GM18502 (cell line): ENCODE data around the gene NEUROD1.
A peak's percentile ranks its signal among the peaks of the same experiment; 100 is the strongest.

Experiments used
- ATAC-seq: cut with Tn5 transposase; IDR thresholded peaks from one replicate; pipeline ENCODE4 v1.9.1; 2021; ENCODE audit warnings: mild to moderate bottlenecking; ENCODE audit not compliant: unreplicated experiment, poor library complexity

Gene NEUROD1

DNA sequence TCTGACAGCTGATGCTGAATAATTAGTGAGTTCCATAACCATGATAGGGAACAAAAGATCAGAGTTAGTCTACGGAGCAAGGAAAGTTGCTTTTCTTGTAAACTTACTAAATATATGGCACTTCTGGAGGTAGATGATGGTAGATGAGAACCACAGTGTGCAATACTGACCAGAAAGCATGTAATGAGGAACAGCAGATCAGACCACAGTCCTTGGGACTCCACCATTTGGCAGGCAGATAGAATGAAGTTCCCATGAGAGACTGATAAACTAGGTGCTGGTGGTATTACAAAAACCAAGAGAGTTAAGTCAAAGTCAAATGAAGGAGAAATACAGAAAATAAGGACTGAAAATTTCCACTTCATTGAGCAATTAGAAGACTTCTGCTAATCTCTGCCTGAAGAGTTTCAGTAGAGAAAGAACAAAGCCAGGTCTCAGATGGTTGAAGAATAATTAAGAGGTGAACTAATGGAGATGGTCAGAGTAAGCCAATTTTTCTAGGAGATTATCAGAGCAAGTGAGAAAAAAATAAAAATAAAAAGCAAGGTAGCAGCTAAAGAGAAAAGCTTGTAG lies 33.8 kb downstream of the NEUROD1 start:
- no peak for ATAC-seq

DNA sequence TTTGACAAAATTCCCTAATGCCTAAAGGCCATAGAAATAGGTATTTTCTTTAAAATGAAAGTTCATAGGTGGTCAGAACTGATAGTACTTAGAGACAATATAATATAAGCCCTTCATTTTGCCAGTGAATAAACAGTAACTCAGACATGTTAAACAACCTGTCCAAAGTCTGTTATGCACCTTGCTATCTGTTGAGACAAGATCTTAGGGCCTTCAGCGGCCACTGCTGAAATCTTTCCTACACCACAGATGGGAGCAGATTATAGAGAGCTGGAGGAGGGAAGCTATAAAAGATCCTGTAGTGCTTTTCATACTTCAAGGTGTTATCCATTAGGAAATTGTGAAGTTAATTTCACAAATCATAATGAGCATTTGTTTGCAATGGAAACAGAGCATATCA lies 37.2 kb downstream of the NEUROD1 start:
- no peak for ATAC-seq

DNA sequence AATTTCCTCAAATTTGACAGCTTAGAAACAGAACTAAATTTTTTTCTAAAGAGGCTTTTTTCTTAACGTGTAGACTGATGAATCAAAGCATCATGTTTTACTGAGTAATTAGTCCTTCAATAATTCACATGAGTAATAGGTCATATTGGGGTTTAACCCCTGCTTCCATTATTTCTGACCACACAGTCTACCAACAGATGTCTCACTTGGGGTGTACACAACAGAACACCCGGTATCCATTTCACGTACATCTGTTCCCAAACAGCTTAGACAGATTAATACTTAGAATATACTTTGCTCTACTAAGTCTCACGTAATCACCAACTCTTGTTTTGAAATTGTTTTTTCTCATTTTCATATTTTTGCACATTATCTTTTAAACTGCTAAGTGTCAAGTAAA lies 38.2 kb downstream of the NEUROD1 start:
- ATAC-seq: no peak

DNA sequence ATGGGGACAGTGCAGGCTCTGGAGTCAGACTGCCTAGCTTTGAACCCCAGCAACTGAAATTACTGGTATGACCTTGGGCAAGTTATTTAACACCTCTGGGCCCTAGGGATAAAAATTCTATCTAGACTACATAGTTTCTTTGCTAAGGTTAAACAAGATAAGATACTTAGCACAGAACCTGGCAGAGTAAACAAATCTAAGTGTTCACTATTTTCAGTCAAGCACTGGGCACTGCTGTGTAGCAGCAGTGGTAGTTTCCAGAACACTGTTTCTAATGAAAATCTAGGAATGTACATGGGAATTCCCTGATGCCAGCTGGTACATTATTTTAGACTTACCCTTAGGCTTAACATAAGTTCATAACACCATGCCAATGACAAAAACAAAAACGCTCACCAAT lies 40.6 kb downstream of the NEUROD1 start:
- ATAC-seq: no peak

DNA sequence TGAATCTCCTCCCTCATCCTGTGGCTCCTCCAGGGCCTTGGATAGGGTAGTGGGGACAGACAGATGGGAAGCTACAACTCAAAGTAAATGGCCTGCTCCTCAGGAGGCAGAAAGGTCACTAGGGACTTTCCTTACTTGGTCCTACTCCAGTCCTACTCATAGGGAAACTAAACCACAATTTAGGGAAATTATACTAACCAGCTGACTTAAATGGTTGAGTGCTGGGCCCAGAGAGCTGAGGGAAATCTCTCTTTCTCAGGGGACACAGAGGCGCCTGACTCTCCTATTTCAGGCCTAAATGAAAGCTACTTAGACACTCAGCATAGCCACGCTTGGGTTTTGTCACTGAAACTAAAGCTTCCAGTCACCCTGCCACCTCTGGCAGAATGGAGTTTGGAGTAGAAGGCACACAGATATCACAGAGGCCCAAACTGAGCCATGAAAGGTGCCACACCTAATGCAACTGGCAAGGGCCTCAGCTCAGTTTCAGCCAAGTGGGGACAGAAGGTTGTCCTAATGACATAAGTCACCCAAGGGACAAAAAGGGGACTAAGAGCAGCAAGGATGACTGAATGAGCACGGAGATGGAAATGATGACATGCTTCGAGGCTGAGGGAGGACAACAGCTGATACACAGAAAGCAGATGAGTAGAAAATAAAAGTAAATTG lies 47.5 kb downstream of the NEUROD1 start:
- ATAC-seq: peak; percentile 90

DNA sequence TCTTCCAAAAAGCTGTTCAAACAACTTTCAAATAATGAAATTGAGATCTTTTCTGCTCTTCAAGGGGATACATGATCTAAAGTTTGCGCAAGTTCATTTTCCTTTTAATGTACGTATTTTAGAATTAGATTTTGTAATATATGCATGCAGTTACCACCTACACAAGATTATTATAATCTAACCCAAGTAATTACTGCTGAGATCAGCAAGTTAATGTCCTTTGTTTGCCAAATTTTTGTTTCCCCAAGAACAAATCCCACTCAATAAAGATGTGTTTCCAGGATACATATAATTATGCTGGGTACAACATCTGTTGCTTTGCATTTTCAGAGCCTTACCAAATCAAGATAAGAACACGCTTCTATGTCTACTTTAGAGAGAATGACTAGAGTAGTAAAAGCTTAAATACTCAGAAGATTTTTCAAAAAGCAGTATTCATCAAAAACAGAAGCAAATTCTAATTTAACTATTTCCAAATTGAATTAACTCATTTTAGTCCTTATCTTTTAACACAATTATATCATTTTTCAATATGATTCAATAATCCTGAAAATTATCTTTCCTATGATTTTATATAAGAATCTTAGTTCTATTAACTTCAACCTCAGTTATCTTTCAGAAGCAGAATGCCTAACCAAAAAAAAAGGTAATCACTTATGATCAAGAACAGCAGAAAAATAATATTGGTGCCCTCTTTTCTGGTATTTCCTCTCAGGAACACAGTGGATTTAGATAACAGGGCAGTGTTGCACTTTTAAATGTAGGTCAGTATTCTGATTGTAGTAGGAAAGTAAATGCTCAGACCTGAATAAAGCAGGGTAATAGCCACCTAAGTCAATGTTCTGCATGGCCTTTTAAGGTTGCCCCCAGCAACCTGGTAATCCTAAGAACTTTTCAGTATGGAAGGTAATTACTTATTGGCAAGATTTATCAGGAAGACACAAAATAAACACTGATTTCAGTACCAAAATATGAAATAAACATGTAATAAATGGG lies 51.4 kb downstream of the NEUROD1 start:
- ATAC-seq: no peak

DNA sequence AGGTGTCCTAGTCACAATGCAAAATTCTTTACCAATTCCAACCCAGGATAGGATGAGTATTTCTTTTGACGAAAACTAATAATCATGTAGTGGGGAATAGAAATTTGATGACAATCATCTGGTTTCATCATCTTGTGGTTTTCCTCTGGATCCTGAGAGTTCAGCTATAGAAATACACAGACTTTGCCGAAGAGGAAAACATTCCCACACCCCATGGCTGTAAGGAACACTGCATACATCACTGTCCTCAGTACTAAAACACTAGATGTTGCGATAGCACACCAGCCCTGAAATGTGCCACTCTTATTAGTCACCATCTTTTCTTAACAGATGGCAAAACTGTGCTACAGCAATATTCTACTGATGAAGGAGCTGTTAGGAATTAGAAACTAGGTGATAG lies 52.8 kb downstream of the NEUROD1 start:
- no peak for ATAC-seq

DNA sequence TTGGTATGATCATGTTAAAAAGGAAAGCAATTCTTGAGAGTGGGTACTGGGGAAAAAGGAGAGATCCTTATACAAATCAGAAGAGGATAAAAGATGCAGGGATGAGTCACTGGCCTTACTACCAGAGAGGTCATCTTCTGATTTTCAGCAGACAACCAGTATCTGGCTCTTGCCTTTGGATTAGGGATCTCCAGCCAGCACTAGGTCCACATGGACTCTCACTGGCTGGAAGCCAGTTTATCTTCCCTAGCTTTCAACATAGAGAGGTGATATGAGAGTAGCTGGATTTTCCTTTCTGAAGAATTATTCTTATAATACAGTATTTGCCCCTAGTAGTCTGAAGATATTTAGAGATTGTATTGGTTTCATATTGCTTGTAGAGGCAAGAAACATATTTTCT lies 53.6 kb downstream of the NEUROD1 start:
- no peak for ATAC-seq
